Lung (tissue), 12 donors: Measurements from ENCODE around the gene STX8. TPM values are rescaled to one million over a fixed set of nuclear protein-coding genes. Genes with fewer than 3 reads are reported as not detected.

ENCODE experiments used
- ATAC-seq: fragments of 200-7000 bp; cut with Tn5 transposase; one replicate; pipeline ENCODE4 v1.9.1; 2020; ENCODE audit warnings: moderate number of reproducible peaks; ENCODE audit not compliant: insufficient read depth, low FRiP score
- DNase-seq, 3 donors: peaks; one replicate each; pipeline ENCODE4 v3.0.0-alpha.2; 2013 to 2017
- H3K27ac ChIP-seq, 2 donors: one replicate each; pipeline ENCODE4 v1.5.1; 2013; ENCODE audit warnings: mild to moderate bottlenecking in 2 of 2, moderate library complexity in 2 of 2, control low read depth in 1 of 2, inconsistent platforms in 1 of 2, low read depth in 1 of 2, low read length in 1 of 2
- H3K27me3 ChIP-seq, 3 donors: one replicate each; pipeline ENCODE4 v1.5.1; 2013; ENCODE audit warnings: low read length in 2 of 3; ENCODE audit not compliant: control insufficient read depth in 3 of 3, insufficient read depth in 3 of 3
- H3K36me3 ChIP-seq, 4 donors: one replicate each; pipeline ENCODE4 v1.5.1; 2013; ENCODE audit warnings: low read length in 4 of 4, mild to moderate bottlenecking in 1 of 4, moderate library complexity in 1 of 4; ENCODE audit not compliant: control insufficient read depth in 4 of 4, insufficient read depth in 4 of 4
- H3K4me1 ChIP-seq, 5 donors: one replicate each; pipeline ENCODE4 v1.5.1; 2013; ENCODE audit warnings: low read length in 5 of 5, mild to moderate bottlenecking in 2 of 5, moderate library complexity in 1 of 5; ENCODE audit not compliant: control insufficient read depth in 5 of 5, insufficient read depth in 5 of 5
- H3K4me3 ChIP-seq: one replicate; pipeline ENCODE4 v1.5.1; 2013; ENCODE audit warnings: mild to moderate bottlenecking, control low read depth, moderate library complexity
- H3K9ac ChIP-seq, 2 donors: one replicate each; pipeline ENCODE4 v1.5.1; 2013; ENCODE audit warnings: low read length in 2 of 2, control low read depth in 1 of 2; ENCODE audit not compliant: insufficient read depth in 1 of 2
- H3K9me3 ChIP-seq, 4 donors: one replicate each; pipeline ENCODE4 v1.5.1; 2013; ENCODE audit warnings: low read length in 3 of 4, mild to moderate bottlenecking in 1 of 4, moderate library complexity in 1 of 4; ENCODE audit not compliant: control insufficient read depth in 4 of 4, insufficient read depth in 3 of 4
- WGBS, 2 donors: extraction: QIAGEN DNeasy Blood & Tissue Kit; methylation state at CpG; one replicate each; pipeline ENCODE4 v1.1.7; 2013; 5-methylcytosine and 5-hydroxymethylcytosine counted together
- polyA plus RNA-seq, 2 donors: library from polyadenylated mRNA; stranded (reverse); fragments of 200-250 nt; gene quantifications; one replicate each; pipeline ENCODE4 v1.2.1, GENCODE V29; 2013
- total RNA-seq, 2 donors: library from RNA; depleted of rRNA in 1 of 2; stranded (reverse); fragments of >200 nt in 1 of 2; gene quantifications; one replicate each; pipeline ENCODE4 v1.2.1, GENCODE V29; 2014 to 2021
- TF ChIP-seq, protein P1 (sequence below): IDR thresholded peaks from 2 replicates; pipeline ENCODE4 v1.5.1; 2012; ENCODE audit warnings: mild to moderate bottlenecking; ENCODE audit errors: control extremely low read depth, extremely low read depth
- donor health status: control.
- donor health status: control.
- donor health status: Bipolar disorder and iron deficiency.
- donor health status: healthy.
- donor health status: DM: yes; HTN: yes; CAD: no.

STX8 gene
- total and polyA plus RNA-seq, 4 donors: 36.5 to 81.1 (median 63.2) TPM

DNA sequence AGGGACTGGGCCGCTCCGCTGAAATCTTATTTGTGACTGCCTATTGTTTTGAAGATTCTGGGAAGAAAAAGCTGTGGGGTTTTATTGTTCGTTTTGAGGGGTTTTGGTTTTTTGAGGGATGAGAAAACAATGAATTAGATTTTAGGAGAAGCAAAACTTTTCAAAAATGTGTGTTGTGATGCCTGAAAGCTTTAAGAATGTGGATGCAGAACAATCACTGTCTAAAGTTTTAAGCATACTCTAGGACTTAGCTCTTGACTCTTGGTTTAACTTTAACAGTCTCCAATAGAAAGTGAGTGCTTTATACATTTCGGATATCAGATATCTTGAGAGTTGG lies 1.7 kb upstream of the STX8 start:
- no peaks in the 10 kb centered on the region for H3K36me3 ChIP-seq
- DNase-seq (no peak), ATAC-seq (no peak)
- H3K27me3 ChIP-seq: peaks cover 0 to 6% (median 0%) of the 10 kb centered on the region in 3 donors
- no peak overlapping the region for H3K27ac ChIP-seq
- peaks cover 0 to 16% (median 4%) of the 10 kb centered on the region in 5 donors for H3K4me1 ChIP-seq
- H3K9me3 ChIP-seq: no peaks in the 10 kb centered on the region
- TF ChIP-seq, protein P1, sequence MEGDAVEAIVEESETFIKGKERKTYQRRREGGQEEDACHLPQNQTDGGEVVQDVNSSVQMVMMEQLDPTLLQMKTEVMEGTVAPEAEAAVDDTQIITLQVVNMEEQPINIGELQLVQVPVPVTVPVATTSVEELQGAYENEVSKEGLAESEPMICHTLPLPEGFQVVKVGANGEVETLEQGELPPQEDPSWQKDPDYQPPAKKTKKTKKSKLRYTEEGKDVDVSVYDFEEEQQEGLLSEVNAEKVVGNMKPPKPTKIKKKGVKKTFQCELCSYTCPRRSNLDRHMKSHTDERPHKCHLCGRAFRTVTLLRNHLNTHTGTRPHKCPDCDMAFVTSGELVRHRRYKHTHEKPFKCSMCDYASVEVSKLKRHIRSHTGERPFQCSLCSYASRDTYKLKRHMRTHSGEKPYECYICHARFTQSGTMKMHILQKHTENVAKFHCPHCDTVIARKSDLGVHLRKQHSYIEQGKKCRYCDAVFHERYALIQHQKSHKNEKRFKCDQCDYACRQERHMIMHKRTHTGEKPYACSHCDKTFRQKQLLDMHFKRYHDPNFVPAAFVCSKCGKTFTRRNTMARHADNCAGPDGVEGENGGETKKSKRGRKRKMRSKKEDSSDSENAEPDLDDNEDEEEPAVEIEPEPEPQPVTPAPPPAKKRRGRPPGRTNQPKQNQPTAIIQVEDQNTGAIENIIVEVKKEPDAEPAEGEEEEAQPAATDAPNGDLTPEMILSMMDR: no peak
- no peak overlapping the region for H3K4me3 ChIP-seq
- H3K9ac ChIP-seq: no peak overlapping the region
- 7 to 16% methylated on average over 4 of the region's 4 CpGs for WGBS, 2 donors

DNA sequence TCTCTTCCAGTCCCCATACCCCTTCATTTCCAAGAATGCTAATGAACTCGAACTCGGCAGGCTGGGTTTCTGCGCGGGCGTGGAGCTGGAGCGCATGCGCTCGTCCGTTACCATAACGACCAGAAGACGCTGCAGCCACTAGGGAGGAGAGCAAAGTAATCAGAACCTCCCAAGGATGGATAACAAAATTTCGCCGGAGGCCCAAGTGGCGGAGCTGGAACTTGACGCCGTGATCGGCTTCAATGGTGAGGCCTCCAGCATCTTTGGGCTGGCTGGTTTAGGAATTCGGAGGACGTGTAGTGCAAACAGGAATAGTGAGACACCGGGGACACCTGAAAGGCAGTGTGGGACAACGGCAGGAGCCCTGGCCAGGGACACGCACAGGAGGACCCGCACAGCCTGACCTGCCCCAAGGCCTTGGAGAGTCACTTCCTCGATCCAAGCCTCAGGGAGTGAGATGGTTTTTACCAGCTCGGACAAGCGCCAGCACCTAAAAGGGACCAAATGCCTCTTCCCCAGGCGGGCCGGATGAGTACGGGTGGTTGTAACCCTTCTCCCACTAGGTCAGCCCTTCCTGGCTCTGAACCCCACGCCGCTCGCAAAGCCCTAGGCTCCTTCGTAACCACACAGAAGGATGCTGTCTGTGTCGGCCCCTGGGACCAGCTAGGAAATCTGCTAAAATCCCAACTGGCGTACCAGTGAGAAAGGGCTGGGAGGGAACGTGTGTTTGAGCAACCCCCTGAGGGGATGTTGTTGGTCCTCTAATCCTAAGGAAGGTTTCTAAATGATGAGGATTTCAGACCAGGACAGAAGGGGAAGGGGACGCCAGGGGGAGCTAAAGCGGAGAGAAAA lies 1.1 kb upstream of the STX8 start, which contains the start of gene CFAP52:
TSS of gene CFAP52 (plus strand) at position 122 of the 852 bp plus-strand sequence. CDS start at position 176, 54 bp downstream.
- peak; percentile 84 to 87 (median 84) for DNase-seq
- H3K36me3 ChIP-seq: no peaks in the 10 kb centered on the region
- H3K4me3 ChIP-seq: peak within 1 kb of the TSS; percentile 79
- peaks cover 0 to 4% (median 0%) of the 10 kb centered on the region in 3 donors for H3K27me3 ChIP-seq
- WGBS, 2 donors: 6 to 19% methylated on average over 38 of the region's 38 CpGs
- H3K27ac ChIP-seq: peak within 1 kb of the TSS in 1 of 2 donors; percentile 27
- TF ChIP-seq, protein P1: peak; percentile 33
- H3K9me3 ChIP-seq: no peaks in the 10 kb centered on the region
- H3K4me1 ChIP-seq: peaks cover 0 to 16% (median 4%) of the 10 kb centered on the region in 5 donors
- H3K9ac ChIP-seq: no peak within 1 kb of the TSS
- ATAC-seq: peak; percentile 84

DNA sequence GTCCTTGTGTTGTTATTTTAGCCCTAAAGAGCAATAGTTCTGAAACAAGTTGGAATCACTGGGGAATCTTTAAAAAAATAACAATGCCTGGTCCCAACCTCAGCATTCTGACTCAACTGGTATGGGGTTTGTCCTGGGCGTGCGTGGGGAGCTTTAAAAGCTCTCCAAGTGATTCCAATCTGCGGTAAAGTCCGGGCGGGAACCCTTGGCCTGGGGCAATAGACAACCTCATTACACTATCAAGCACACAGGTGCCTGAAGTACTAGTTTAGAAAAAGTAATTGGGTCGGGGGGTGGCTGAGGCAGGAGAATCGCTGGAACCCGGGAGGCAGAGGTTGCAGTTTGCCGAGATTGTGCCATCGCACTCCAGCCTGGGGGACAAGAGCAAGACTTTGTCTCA lies 4.4 kb downstream of the STX8 start:
- 87 to 93% methylated on average over 10 of the region's 10 CpGs for WGBS, 2 donors
- ATAC-seq (no peak), DNase-seq (no peak)
- TF ChIP-seq, protein P1: no peak
- no peak overlapping the region for H3K27ac ChIP-seq
- H3K4me1 ChIP-seq: peaks cover 0 to 9% (median 0%) of the 10 kb centered on the region in 5 donors
- no peaks in the 10 kb centered on the region for H3K27me3 ChIP-seq
- H3K4me3 ChIP-seq: no peak overlapping the region
- H3K9ac ChIP-seq: no peak overlapping the region
- peaks cover 0 to 14% (median 4%) of the 10 kb centered on the region in 4 donors for H3K36me3 ChIP-seq
- H3K9me3 ChIP-seq: no peaks in the 10 kb centered on the region
